RPMI8226 (cell line): ENCODE data around the gene MASP2.

Experiments
- DNase-seq: peaks from one replicate; pipeline ENCODE4 v3.0.0-alpha.2; 2015

Gene MASP2

GRCh38 chr1:10987840-10988417, 59.1 kb downstream of the MASP2 start:
- no peak for DNase-seq

- no peak for DNase-seq
Measured at GRCh38 chr1:10986525-10986890, 60.5 kb downstream of the MASP2 start.

GRCh38 chr1:10980841-10981727, 66.0 kb downstream of the MASP2 start:
- DNase-seq: no peak

GRCh38 chr1:10980094-10980577, 66.9 kb downstream of the MASP2 start:
- peak; percentile 87 for DNase-seq

GRCh38 chr1:10979483-10979920, 67.5 kb downstream of the MASP2 start:
- DNase-seq: peak; percentile 94

GRCh38 chr1:10978719-10979118, 68.3 kb downstream of the MASP2 start:
- DNase-seq: no peak
